K562 (cell line): ENCODE measurements around the gene CHMP5. TPM values are rescaled to one million over a fixed set of nuclear protein-coding genes. Genes with fewer than 3 reads are reported as not detected.

Source experiments
- ATAC-seq: fragments of 200-7000 bp; cut with Tn5 transposase; 3 replicates; pipeline ENCODE4 v1.9.1; 2020; ENCODE audit warnings: moderate library complexity
- BruUV-seq: library from RNA; stranded (reverse); fragments of 400-500 nt; replicated peaks from 2 replicates; lab custom pipeline; 2021; lab: Mats Ljungman, UMichigan
- CTCF ChIA-PET: fragments of 300-600 bp; formaldehyde crosslinking; extraction: SDS; loops from one replicate; lab custom pipeline; 2021; ENCODE audit warnings: low intra/inter-chr PET ratio; lab: Yijun Ruan, JAX
- POLR2A ChIA-PET: fragments of 300-600, 350-650 bp; sonication (Branson Sonifier 250); formaldehyde crosslinking; extraction: SDS; loops from one replicate; lab custom pipeline; 2021; ENCODE audit warnings: antibody characterized with exemption, inconsistent platforms; lab: Yijun Ruan, JAX
- DNase-seq, 4 experiments: peaks; one replicate each; pipeline versions ENCODE4 v3.0.0 to v3.0.0-alpha.2; 2011 to 2018; ENCODE audit warnings: low spot score in 3 of 4, mixed read lengths in 3 of 4; ENCODE audit errors: extremely low read depth in 1 of 4
- FAIRE-seq: peaks from 2 replicates; lab custom pipeline; 2011; peaks lifted over from hg19 to GRCh38; lab: Jason Lieb, UNC
- H2AFZ ChIP-seq: 2 replicates; pipeline ENCODE4 v1.6.0; 2011; ENCODE audit warnings: low read depth, low read length, control low read depth, inconsistent platforms
- H3K27ac ChIP-seq: fragments of 200-600 bp; 3 replicates; pipeline ENCODE4 v1.8.0; 2011; ENCODE audit warnings: low read depth, mild to moderate bottlenecking, control low read depth, inconsistent platforms, low read length, moderate library complexity, mixed read lengths; ENCODE audit errors: extremely low read depth
- H3K27me3 ChIP-seq, 2 experiments: fragments of 300-600 bp in 1 of 2; 2 replicates in 1 of 2; 3 replicates in 1 of 2; pipeline versions ENCODE4 v1.6.0 to v1.8.0; 2011; ENCODE audit warnings: inconsistent platforms in 2 of 2, low read length in 2 of 2, mild to moderate bottlenecking in 1 of 2, mixed read lengths in 1 of 2, moderate library complexity in 1 of 2; ENCODE audit not compliant: control insufficient read depth in 2 of 2, insufficient read depth in 2 of 2
- H3K36me3 ChIP-seq: fragments of 300-600 bp; 3 replicates; pipeline ENCODE4 v1.8.0; 2011; ENCODE audit warnings: mild to moderate bottlenecking, low read length, inconsistent platforms; ENCODE audit not compliant: control insufficient read depth, insufficient read depth
- H3K4me1 ChIP-seq, 2 experiments: fragments of 200-600 bp in 1 of 2; replicated peaks in 1 of 2; 2 replicates in 1 of 2; 3 replicates in 1 of 2; pipeline versions ENCODE4 v1.5.1 to v1.8.0; 2011; ENCODE audit warnings: inconsistent platforms in 2 of 2, low read length in 2 of 2, mild to moderate bottlenecking in 1 of 2, mixed read lengths in 1 of 2, moderate library complexity in 1 of 2; ENCODE audit not compliant: control insufficient read depth in 2 of 2, insufficient read depth in 2 of 2
- H3K4me2 ChIP-seq: 2 replicates; pipeline ENCODE4 v1.6.1; 2011; ENCODE audit warnings: low read length, control low read depth, inconsistent platforms, mixed read lengths; ENCODE audit not compliant: insufficient read depth
- H3K4me3 ChIP-seq: fragments of 200-600 bp; sonication (generic), shearing (Covaris generic); 2 replicates; pipeline ENCODE4 v1.5.1; 2016; ENCODE audit warnings: control low read depth, inconsistent platforms
- H3K79me2 ChIP-seq: fragments of 200-600 bp; 3 replicates; pipeline ENCODE4 v1.8.0; 2011; ENCODE audit warnings: low read length, inconsistent platforms; ENCODE audit not compliant: control insufficient read depth, insufficient read depth
- H3K9ac ChIP-seq, 2 experiments: 2 replicates each; pipeline versions ENCODE4 v1.6.0 to v1.6.1; 2011; ENCODE audit warnings: low read depth in 2 of 2, low read length in 2 of 2, control low read depth in 1 of 2, inconsistent platforms in 1 of 2, mild to moderate bottlenecking in 1 of 2, mixed read lengths in 1 of 2; ENCODE audit not compliant: insufficient read depth in 1 of 2
- H3K9me1 ChIP-seq: one replicate; pipeline ENCODE4 v1.6.0; 2011; ENCODE audit warnings: inconsistent platforms, mild to moderate bottlenecking, low read length, moderate library complexity; ENCODE audit not compliant: control insufficient read depth, insufficient read depth
- H3K9me3 ChIP-seq: replicated peaks from 2 replicates; pipeline ENCODE4 v1.5.1; 2011; ENCODE audit warnings: low read depth, low read length, inconsistent platforms; ENCODE audit not compliant: control insufficient read depth, insufficient read depth
- H4K20me1 ChIP-seq: replicated peaks from 2 replicates; pipeline ENCODE4 v1.6.1; 2011; ENCODE audit warnings: low read length, inconsistent platforms, mixed read lengths; ENCODE audit not compliant: control insufficient read depth, insufficient read depth
- ATF1 ChIP-seq, 2 experiments: fragments of 450-650 bp in 1 of 2; IDR thresholded peaks; 2 replicates each; pipeline ENCODE4 v1.6.1; 2016; ENCODE audit warnings: missing compliant biosample characterization in 1 of 2, missing genetic modification characterization in 1 of 2
- CHD4 ChIP-seq: fragments of 200-600 bp; sonication (generic); IDR thresholded peaks from 3 replicates; pipeline ENCODE4 v1.6.1; 2012; ENCODE audit warnings: low read depth, mild to moderate bottlenecking, mixed read lengths, low read length, inconsistent platforms; ENCODE audit not compliant: insufficient read depth, insufficient replicate concordance, poor library complexity, severe bottlenecking
- CREM ChIP-seq: IDR thresholded peaks from 2 replicates; pipeline ENCODE4 v1.6.1; 2014; ENCODE audit warnings: antibody characterized with exemption, low read depth
- MYBL2 ChIP-seq, 2 experiments: fragments of 450-650 bp in 1 of 2; sonication (generic) in 1 of 2; formaldehyde crosslinking in 1 of 2; IDR thresholded peaks; 2 replicates each; pipeline versions ENCODE4 v1.6.1 to v1.8.1; 2017 to 2022; ENCODE audit warnings: borderline replicate concordance in 1 of 2, inconsistent platforms in 1 of 2, low read depth in 1 of 2, mild to moderate bottlenecking in 1 of 2, missing genetic modification reagents in 1 of 2, moderate library complexity in 1 of 2
- PML ChIP-seq: IDR thresholded peaks from 2 replicates; pipeline ENCODE4 v1.6.1; 2012; ENCODE audit warnings: low read length, inconsistent platforms
- SIRT6 ChIP-seq: IDR thresholded peaks from one replicate; pipeline ENCODE4 v1.6.1; 2012; ENCODE audit warnings: low read depth, mild to moderate bottlenecking, control low read depth, inconsistent platforms, low read length, moderate library complexity
- ZKSCAN3 ChIP-seq: fragments of 250-450 bp; sonication (Bioruptor Pico); IDR thresholded peaks from 2 replicates; pipeline ENCODE4 v1.4.0; 2020
- WGBS: fragments of 100-300 bp; shearing (Covaris generic); methylation state at CpG from one replicate; pipeline ENCODE4 v1.1.6; 2016; ENCODE audit warnings: low coverage, mixed read lengths; ENCODE audit not compliant: insufficient coverage; ENCODE audit errors: missing lambda C conversion rate; 5-methylcytosine and 5-hydroxymethylcytosine counted together
- in situ Hi-C: fragments of 300-500 bp; cut with MboI; formaldehyde crosslinking; loops from 4 replicates; pipeline ENCODE4 v1.15.0; 2018; ENCODE audit warnings: inconsistent platforms, mixed read lengths
- intact Hi-C: fragments of 100-400 bp; cut with micrococcal nuclease; formaldehyde crosslinking; loops from 2 replicates; pipeline ENCODE4 v1.14.2; 2022
- polyA plus RNA-seq, 8 experiments: library from polyadenylated mRNA; depleted of rRNA in 4 of 8; stranded (reverse) in 5 of 8; unstranded in 3 of 8; fragments of >200 nt; fragmentation: Nextera tagmentation in 2 of 8; fragmentation: Illumina TruSeq in 1 of 8; extraction: Ambion mirVana in 2 of 8; extraction: Trizol in 1 of 8; gene quantifications; 2 replicates each; pipeline versions ENCODE4 v1.2.1 to v1.2.3, GENCODE V29; 2011 to 2014; ENCODE audit warnings: inconsistent platforms in 1 of 8, missing spikeins in 1 of 8
- total RNA-seq, 7 experiments: library from RNA; depleted of rRNA in 6 of 7; stranded (reverse); fragments of >200 nt in 6 of 7; fragmentation: Illumina TruSeq in 2 of 7; extraction: Trizol in 2 of 7; gene quantifications; 2 replicates each; pipeline versions ENCODE4 v1.2.1 to v1.2.3, GENCODE V29; 2011 to 2021; ENCODE audit warnings: low replicate concordance in 1 of 7
- TF ChIP-seq, protein P1 (sequence below), 2 experiments: fragments of 450-650 bp; conservative IDR thresholded peaks; 2 replicates each; pipeline ENCODE4 v1.6.1; 2017; ENCODE audit warnings: mild to moderate bottlenecking in 2 of 2, moderate library complexity in 2 of 2
- TF ChIP-seq, protein P2 (sequence below): fragments of 200-800 bp; sonication (Bioruptor generic); IDR thresholded peaks from 2 replicates; pipeline ENCODE4 v1.6.1; 2016; ENCODE audit warnings: missing genetic modification characterization, missing compliant biosample characterization

CHMP5 gene
- total and polyA plus RNA-seq, 9 of the 15 experiments (the other 6 are each of a cell fraction or from before 2014, with no cell fraction given) = 36.0 to 105 (median 54.9) TPM

- Histone ChIP-seq H3K4me2 (no peak overlapping the region), H3K4me3 (no peak overlapping the region), H3K4me1 (peaks cover 0 to 9% of the 10 kb centered on the region in 2 experiments; a peak in 2 of 5 replicates), H4K20me1 (no peaks in the 10 kb centered on the region), H2AFZ (no peak overlapping the region), H3K27me3 (no peaks in the 10 kb centered on the region), H3K9me3 (no peaks in the 10 kb centered on the region), H3K9me1 (peaks cover 3% of the 10 kb centered on the region), H3K36me3 (peaks cover 84% of the 10 kb centered on the region), H3K79me2 (peaks cover 28% of the 10 kb centered on the region), H3K27ac (no peak overlapping the region), H3K9ac (no peak overlapping the region)
- CTCF ChIA-PET = no interaction called here
- DNase-seq (no peak), FAIRE-seq (no peak), ATAC-seq (no peak)
- in situ Hi-C loops (no loop called here), intact Hi-C loops (no loop called here)
- WGBS = 88% methylated on average over 2 of the region's 2 CpGs
- POLR2A ChIA-PET = no interaction called here
- TF ChIP-seq CREM = no peak
- TF ChIP-seq SIRT6 = no peak
- no peak for TF ChIP-seq ATF1 (CRISPR knock-in tag; IDR thresholded peaks at IDR 0.05)
- TF ChIP-seq ATF1 (tag; IDR thresholded peaks at IDR 0.05) = no peak
- TF ChIP-seq MYBL2 (IDR thresholded peaks at IDR 0.05; ENCODE audit: low read depth) = no peak
- TF ChIP-seq MYBL2 (CRISPR knock-in tag; IDR thresholded peaks at IDR 0.05; ENCODE audit: borderline replicate concordance) = no peak
- no peak for TF ChIP-seq CHD4
- TF ChIP-seq, protein P1, sequence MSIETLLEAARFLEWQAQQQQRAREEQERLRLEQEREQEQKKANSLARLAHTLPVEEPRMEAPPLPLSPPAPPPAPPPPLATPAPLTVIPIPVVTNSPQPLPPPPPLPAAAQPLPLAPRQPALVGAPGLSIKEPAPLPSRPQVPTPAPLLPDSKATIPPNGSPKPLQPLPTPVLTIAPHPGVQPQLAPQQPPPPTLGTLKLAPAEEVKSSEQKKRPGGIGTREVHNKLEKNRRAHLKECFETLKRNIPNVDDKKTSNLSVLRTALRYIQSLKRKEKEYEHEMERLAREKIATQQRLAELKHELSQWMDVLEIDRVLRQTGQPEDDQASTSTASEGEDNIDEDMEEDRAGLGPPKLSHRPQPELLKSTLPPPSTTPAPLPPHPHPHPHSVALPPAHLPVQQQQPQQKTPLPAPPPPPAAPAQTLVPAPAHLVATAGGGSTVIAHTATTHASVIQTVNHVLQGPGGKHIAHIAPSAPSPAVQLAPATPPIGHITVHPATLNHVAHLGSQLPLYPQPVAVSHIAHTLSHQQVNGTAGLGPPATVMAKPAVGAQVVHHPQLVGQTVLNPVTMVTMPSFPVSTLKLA (conservative IDR thresholded peaks at IDR 0.05) = no peak
- TF ChIP-seq PML = no peak
- TF ChIP-seq, protein P2, sequence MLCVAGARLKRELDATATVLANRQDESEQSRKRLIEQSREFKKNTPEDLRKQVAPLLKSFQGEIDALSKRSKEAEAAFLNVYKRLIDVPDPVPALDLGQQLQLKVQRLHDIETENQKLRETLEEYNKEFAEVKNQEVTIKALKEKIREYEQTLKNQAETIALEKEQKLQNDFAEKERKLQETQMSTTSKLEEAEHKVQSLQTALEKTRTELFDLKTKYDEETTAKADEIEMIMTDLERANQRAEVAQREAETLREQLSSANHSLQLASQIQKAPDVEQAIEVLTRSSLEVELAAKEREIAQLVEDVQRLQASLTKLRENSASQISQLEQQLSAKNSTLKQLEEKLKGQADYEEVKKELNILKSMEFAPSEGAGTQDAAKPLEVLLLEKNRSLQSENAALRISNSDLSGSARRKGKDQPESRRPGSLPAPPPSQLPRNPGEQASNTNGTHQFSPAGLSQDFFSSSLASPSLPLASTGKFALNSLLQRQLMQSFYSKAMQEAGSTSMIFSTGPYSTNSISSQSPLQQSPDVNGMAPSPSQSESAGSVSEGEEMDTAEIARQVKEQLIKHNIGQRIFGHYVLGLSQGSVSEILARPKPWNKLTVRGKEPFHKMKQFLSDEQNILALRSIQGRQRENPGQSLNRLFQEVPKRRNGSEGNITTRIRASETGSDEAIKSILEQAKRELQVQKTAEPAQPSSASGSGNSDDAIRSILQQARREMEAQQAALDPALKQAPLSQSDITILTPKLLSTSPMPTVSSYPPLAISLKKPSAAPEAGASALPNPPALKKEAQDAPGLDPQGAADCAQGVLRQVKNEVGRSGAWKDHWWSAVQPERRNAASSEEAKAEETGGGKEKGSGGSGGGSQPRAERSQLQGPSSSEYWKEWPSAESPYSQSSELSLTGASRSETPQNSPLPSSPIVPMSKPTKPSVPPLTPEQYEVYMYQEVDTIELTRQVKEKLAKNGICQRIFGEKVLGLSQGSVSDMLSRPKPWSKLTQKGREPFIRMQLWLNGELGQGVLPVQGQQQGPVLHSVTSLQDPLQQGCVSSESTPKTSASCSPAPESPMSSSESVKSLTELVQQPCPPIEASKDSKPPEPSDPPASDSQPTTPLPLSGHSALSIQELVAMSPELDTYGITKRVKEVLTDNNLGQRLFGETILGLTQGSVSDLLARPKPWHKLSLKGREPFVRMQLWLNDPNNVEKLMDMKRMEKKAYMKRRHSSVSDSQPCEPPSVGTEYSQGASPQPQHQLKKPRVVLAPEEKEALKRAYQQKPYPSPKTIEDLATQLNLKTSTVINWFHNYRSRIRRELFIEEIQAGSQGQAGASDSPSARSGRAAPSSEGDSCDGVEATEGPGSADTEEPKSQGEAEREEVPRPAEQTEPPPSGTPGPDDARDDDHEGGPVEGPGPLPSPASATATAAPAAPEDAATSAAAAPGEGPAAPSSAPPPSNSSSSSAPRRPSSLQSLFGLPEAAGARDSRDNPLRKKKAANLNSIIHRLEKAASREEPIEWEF (CRISPR knock-in tag) = no peak
- TF ChIP-seq ZKSCAN3 = no peak
- BruUV-seq = no TSS peak
These were observed 8.6 kb upstream of the CHMP5 start for GRCh38 chr9:33256236-33256635.
